ENCODE measurements around the gene CTSS.
"Not testable (repeated sequence)": the region's sequence is repeated elsewhere in the genome, so short reads cannot be mapped to it uniquely, and the experiment has no call there.

CTSS gene

GRCh38 chr1:150791585-150791984 is 26.0 kb upstream of the CTSS start:
- DNase-seq (no peak), ATAC-seq (no peak)
- Mint-ChIP-seq H3K9me3 (no peaks in the 10 kb centered on the region), H3K27me3 (no peaks in the 10 kb centered on the region), H3K4me1 (peaks cover 4% of the 10 kb centered on the region), H3K36me3 (ENCODE audit: low read depth) (no peaks in the 10 kb centered on the region), H3K4me3 (no peak overlapping the region), H3K27ac (no peak overlapping the region)

GRCh38 chr1:150789396-150789795 is 23.8 kb upstream of the CTSS start:
- H3K4me1 Mint-ChIP-seq, result peaks cover 4% of the 10 kb centered on the region
- ATAC-seq (no peak), DNase-seq (no peak)
- H3K9me3 Mint-ChIP-seq, result no peaks in the 10 kb centered on the region
- H3K36me3 Mint-ChIP-seq (ENCODE audit: low read depth), result no peaks in the 10 kb centered on the region
- no peak overlapping the region for H3K27ac Mint-ChIP-seq
- H3K27me3 Mint-ChIP-seq, result no peaks in the 10 kb centered on the region
- H3K4me3 Mint-ChIP-seq, result no peak overlapping the region

DNA sequence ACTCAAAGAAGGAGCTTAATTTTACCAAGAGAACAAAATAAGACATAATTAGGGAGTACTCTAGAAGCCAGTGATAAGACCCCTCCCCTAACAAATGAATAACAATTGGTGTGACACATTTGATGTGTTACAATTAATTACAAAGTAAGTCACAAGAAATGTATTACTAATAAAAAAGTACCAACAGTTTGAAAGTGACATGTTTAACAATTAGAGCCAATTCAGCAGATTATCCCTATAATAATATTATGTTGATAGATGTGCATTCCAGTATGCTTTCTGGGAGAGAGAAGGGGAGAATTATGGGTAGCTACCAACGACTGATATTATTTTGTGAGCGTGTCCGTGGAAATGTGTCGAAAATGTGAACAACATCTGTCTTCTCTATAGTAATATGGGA is 23.4 kb upstream of the CTSS start:
- peaks cover 4% of the 10 kb centered on the region for H3K4me1 Mint-ChIP-seq
- no peaks in the 10 kb centered on the region for H3K27me3 Mint-ChIP-seq
- no peaks in the 10 kb centered on the region for H3K9me3 Mint-ChIP-seq
- no peak for ATAC-seq
- no peak overlapping the region for H3K4me3 Mint-ChIP-seq
- no peak for DNase-seq
- H3K36me3 Mint-ChIP-seq (ENCODE audit: low read depth), result no peaks in the 10 kb centered on the region
- no peak overlapping the region for H3K27ac Mint-ChIP-seq

- Mint-ChIP-seq H3K27me3 (no peaks in the 10 kb centered on the region), H3K36me3 (ENCODE audit: low read depth) (no peaks in the 10 kb centered on the region), H3K4me3 (no peak overlapping the region), H3K9me3 (no peaks in the 10 kb centered on the region), H3K27ac (no peak overlapping the region), H3K4me1 (peaks cover 4% of the 10 kb centered on the region)
- ATAC-seq (no peak), DNase-seq (no peak)
Observed at GRCh38 chr1:150787455-150787854, 21.9 kb upstream of the CTSS start.

DNA sequence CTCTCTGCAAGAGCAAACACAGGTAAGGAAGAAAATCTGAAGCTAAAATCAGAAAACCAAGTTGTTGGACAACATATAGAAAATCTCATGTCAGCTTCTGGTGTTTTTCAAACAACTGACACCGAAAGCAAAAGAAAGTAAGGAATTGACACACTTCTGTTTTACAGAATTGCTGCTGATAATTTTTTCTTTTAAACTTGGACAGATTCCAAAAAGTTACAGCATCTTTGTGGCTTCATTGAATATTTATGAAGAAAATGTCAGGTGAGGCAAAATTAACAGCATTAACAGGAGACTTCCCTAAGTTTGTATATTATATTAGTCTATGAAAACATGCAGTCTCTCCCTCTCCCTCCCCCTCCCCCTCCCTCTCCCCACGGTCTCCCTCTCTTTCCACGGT is 14.9 kb upstream of the CTSS start:
- no peaks in the 10 kb centered on the region for H3K27me3 Mint-ChIP-seq
- no peaks in the 10 kb centered on the region for H3K9me3 Mint-ChIP-seq
- peaks cover 6% of the 10 kb centered on the region for H3K4me1 Mint-ChIP-seq
- ATAC-seq (no peak), DNase-seq (no peak)
- H3K36me3 Mint-ChIP-seq (ENCODE audit: low read depth), result no peaks in the 10 kb centered on the region
- H3K27ac Mint-ChIP-seq, result no peak overlapping the region
- H3K4me3 Mint-ChIP-seq, result no peak overlapping the region

DNA sequence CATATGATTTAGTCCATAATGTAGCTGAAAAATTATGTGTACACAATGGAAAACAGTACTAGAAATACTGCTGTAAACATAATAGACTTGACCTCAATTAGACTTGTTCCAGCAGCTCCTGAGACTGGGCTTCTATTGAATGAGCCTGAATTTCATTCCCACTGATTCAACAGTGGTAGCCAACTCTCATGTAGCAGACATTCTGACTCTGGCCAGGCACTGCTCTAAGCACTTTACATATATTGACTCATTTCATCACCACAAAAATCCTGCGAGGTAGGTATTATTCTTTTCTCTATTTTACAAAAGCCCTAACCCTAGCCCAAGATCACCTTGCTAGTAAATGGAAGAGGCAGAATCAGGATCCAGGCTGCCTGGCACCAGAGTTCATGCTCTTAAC is 12.8 kb upstream of the CTSS start:
- H3K27me3 Mint-ChIP-seq, result no peaks in the 10 kb centered on the region
- H3K36me3 Mint-ChIP-seq (ENCODE audit: low read depth), result no peaks in the 10 kb centered on the region
- ATAC-seq (no peak), DNase-seq (no peak)
- H3K4me1 Mint-ChIP-seq, result peaks cover 6% of the 10 kb centered on the region
- no peak overlapping the region for H3K27ac Mint-ChIP-seq
- no peak overlapping the region for H3K4me3 Mint-ChIP-seq
- H3K9me3 Mint-ChIP-seq, result no peaks in the 10 kb centered on the region

- no peaks in the 10 kb centered on the region for H3K27me3 Mint-ChIP-seq
- DNase-seq (no peak), ATAC-seq (no peak)
- H3K4me3 Mint-ChIP-seq, result no peak overlapping the region
- no peak overlapping the region for H3K27ac Mint-ChIP-seq
- no peaks in the 10 kb centered on the region for H3K36me3 Mint-ChIP-seq (ENCODE audit: low read depth)
- peaks cover 6% of the 10 kb centered on the region for H3K4me1 Mint-ChIP-seq
- no peaks in the 10 kb centered on the region for H3K9me3 Mint-ChIP-seq
Observed at GRCh38 chr1:150777544-150777943, 12.0 kb upstream of the CTSS start.

GRCh38 chr1:150775931-150776505 is 10.4 kb upstream of the CTSS start:
- H3K36me3 Mint-ChIP-seq (ENCODE audit: low read depth); H3K27ac Mint-ChIP-seq; ATAC-seq; H3K4me3 Mint-ChIP-seq; H3K9me3 Mint-ChIP-seq; H3K27me3 Mint-ChIP-seq; DNase-seq: not testable (repeated sequence)
- peaks cover 11% of the 10 kb centered on the region for H3K4me1 Mint-ChIP-seq

DNA sequence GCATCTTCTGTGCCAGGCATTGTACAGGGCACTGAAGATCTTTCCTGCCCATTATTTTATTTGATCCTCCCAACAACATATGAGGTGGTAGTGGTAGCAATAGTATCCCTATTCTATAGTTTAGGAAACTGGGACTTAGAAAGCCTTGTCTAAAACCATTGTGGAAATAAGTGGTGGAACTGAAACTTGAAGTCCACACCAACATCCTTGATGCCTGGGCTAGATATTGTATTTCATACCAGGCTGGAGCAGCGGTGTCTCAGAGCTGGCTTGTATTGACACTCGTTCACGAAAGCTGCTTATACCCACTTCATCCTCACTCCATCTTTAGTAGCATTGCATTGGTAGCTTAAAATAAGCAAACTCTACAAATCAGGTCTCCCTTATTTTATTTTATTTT is 9.7 kb upstream of the CTSS start:
- H3K36me3 Mint-ChIP-seq (ENCODE audit: low read depth), result no peaks in the 10 kb centered on the region
- no peaks in the 10 kb centered on the region for H3K27me3 Mint-ChIP-seq
- H3K4me1 Mint-ChIP-seq, result peaks cover 18% of the 10 kb centered on the region
- H3K27ac Mint-ChIP-seq, result no peak overlapping the region
- DNase-seq (no peak), ATAC-seq (no peak)
- no peak overlapping the region for H3K4me3 Mint-ChIP-seq
- no peaks in the 10 kb centered on the region for H3K9me3 Mint-ChIP-seq

GRCh38 chr1:150772326-150772725 is 6.7 kb upstream of the CTSS start:
- H3K36me3 Mint-ChIP-seq (ENCODE audit: low read depth), result no peaks in the 10 kb centered on the region
- DNase-seq (no peak), ATAC-seq (no peak)
- no peak overlapping the region for H3K4me3 Mint-ChIP-seq
- no peaks in the 10 kb centered on the region for H3K9me3 Mint-ChIP-seq
- H3K4me1 Mint-ChIP-seq, result peaks cover 14% of the 10 kb centered on the region
- H3K27me3 Mint-ChIP-seq, result no peaks in the 10 kb centered on the region
- H3K27ac Mint-ChIP-seq, result no peak overlapping the region

GRCh38 chr1:150767704-150768103 is 2.1 kb upstream of the CTSS start:
- H3K9me3 Mint-ChIP-seq; H3K27ac Mint-ChIP-seq; DNase-seq; H3K36me3 Mint-ChIP-seq (ENCODE audit: low read depth); H3K27me3 Mint-ChIP-seq; ATAC-seq; H3K4me3 Mint-ChIP-seq: not testable (repeated sequence)
- H3K4me1 Mint-ChIP-seq, result peaks cover 43% of the 10 kb centered on the region

GRCh38 chr1:150765977-150766301 is 361 bp upstream of the CTSS start:
- Mint-ChIP-seq H3K36me3 (ENCODE audit: low read depth) (peaks cover 12% of the 10 kb centered on the region), H3K27ac (peak overlapping the region; percentile 89), H3K4me3 (peak overlapping the region; percentile 89), H3K4me1 (peaks cover 46% of the 10 kb centered on the region)
- DNase-seq, H3K9me3 Mint-ChIP-seq, H3K27me3 Mint-ChIP-seq: not testable (repeated sequence)
- ATAC-seq, result peak; percentile 45

- ATAC-seq, result peak; percentile 44
- H3K9me3 Mint-ChIP-seq, result no peaks in the 10 kb centered on the region
Observed at GRCh38 chr1:150764617-150765101, 919 bp downstream of the CTSS start.

GRCh38 chr1:150763018-150763417 is 2.6 kb downstream of the CTSS start:
- Mint-ChIP-seq H3K4me1 (peaks cover 48% of the 10 kb centered on the region), H3K9me3 (no peaks in the 10 kb centered on the region), H3K27me3 (no peaks in the 10 kb centered on the region), H3K36me3 (ENCODE audit: low read depth) (peaks cover 20% of the 10 kb centered on the region), H3K4me3 (peak overlapping the region; percentile 3), H3K27ac (no peak overlapping the region)
- DNase-seq (no peak), ATAC-seq (no peak)

More at GRCh38 chr1:150764617-150765101, 919 bp downstream of the CTSS start:
- Mint-ChIP-seq H3K4me3 (peak overlapping the region; percentile 89), H3K27ac (peak overlapping the region; percentile 89), H3K4me1 (peaks cover 48% of the 10 kb centered on the region), H3K36me3 (ENCODE audit: low read depth) (peaks cover 20% of the 10 kb centered on the region), H3K27me3 (no peaks in the 10 kb centered on the region)
- no peak for DNase-seq

GRCh38 chr1:150762552-150762951 is 3.0 kb downstream of the CTSS start:
- Mint-ChIP-seq H3K4me1 (peaks cover 48% of the 10 kb centered on the region), H3K27me3 (no peaks in the 10 kb centered on the region), H3K9me3 (no peaks in the 10 kb centered on the region), H3K4me3 (no peak overlapping the region), H3K27ac (no peak overlapping the region), H3K36me3 (ENCODE audit: low read depth) (peaks cover 20% of the 10 kb centered on the region)
- DNase-seq, result no peak
- ATAC-seq, result no peak

DNA sequence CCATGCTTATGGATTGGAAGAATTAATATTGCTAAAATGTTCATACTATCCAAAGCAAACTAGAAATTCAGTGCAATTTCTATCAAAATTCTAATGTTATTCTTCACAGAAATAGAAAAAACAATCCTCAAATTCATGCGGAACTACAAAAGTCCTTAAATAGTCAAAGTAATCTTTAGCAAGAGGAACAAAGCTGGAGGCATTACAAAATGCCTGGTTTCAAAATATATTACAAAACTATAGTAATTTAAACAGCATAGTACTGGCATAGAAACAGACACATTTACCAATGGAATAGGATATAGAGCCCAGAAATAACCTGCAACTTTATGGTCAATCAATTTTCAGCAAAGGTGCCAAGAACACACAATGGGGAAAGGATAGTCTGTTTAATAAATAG is 3.8 kb downstream of the CTSS start:
- no peaks in the 10 kb centered on the region for H3K27me3 Mint-ChIP-seq
- no peak overlapping the region for H3K27ac Mint-ChIP-seq
- peaks cover 48% of the 10 kb centered on the region for H3K4me1 Mint-ChIP-seq
- H3K36me3 Mint-ChIP-seq (ENCODE audit: low read depth), result peaks cover 25% of the 10 kb centered on the region
- ATAC-seq (no peak), DNase-seq (no peak)
- H3K9me3 Mint-ChIP-seq, result no peaks in the 10 kb centered on the region
- H3K4me3 Mint-ChIP-seq, result no peak overlapping the region

All from activated naive CD8-positive, alpha-beta T cell treated with anti-CD3 and anti-CD28 coated beads, Interleukin-2, amount 50 U/mL, for 24 hours (primary cell).